Measurements from ENCODE around the gene GLB1L2.

GLB1L2 gene

GRCh38 chr11:134414766-134415765 is 83.3 kb downstream of the GLB1L2 start:
- no peak for DNase-seq
- Mint-ChIP-seq H3K36me3 (ENCODE audit: low read depth) (no peaks in the 10 kb centered on the region), H3K27ac (no peak overlapping the region), H3K27me3 (ENCODE audit: low read depth, poor library complexity) (peaks cover 73% of the 10 kb centered on the region), H3K4me1 (peaks cover 25% of the 10 kb centered on the region), H3K4me3 (peak overlapping the region; percentile 20), H3K9me3 (no peaks in the 10 kb centered on the region)
- TF ChIP-seq CTCF (IDR thresholded peaks at IDR 0.05): no peak

GRCh38 chr11:134416726-134417125 is 84.9 kb downstream of the GLB1L2 start:
- Mint-ChIP-seq H3K36me3 (ENCODE audit: low read depth) (no peaks in the 10 kb centered on the region), H3K27me3 (ENCODE audit: low read depth, poor library complexity) (peaks cover 58% of the 10 kb centered on the region), H3K9me3 (no peaks in the 10 kb centered on the region), H3K4me3 (no peak overlapping the region), H3K27ac (no peak overlapping the region), H3K4me1 (peaks cover 18% of the 10 kb centered on the region)
- DNase-seq: no peak
- TF ChIP-seq CTCF (IDR thresholded peaks at IDR 0.05): no peak

GRCh38 chr11:134417871-134418840 is 86.4 kb downstream of the GLB1L2 start:
- DNase-seq: peak; percentile 67
- H3K27ac Mint-ChIP-seq: no peak overlapping the region
- no peaks in the 10 kb centered on the region for H3K9me3 Mint-ChIP-seq
- no peak overlapping the region for H3K4me3 Mint-ChIP-seq
- TF ChIP-seq CTCF (IDR thresholded peaks at IDR 0.05): no peak
- H3K4me1 Mint-ChIP-seq: peaks cover 18% of the 10 kb centered on the region
- H3K36me3 Mint-ChIP-seq (ENCODE audit: low read depth): no peaks in the 10 kb centered on the region
- H3K27me3 Mint-ChIP-seq (ENCODE audit: low read depth, poor library complexity): peaks cover 63% of the 10 kb centered on the region

GRCh38 chr11:134423106-134423505 is 91.3 kb downstream of the GLB1L2 start:
- Mint-ChIP-seq H3K27ac (no peak overlapping the region), H3K4me3 (no peak overlapping the region), H3K4me1 (peaks cover 13% of the 10 kb centered on the region), H3K9me3 (no peaks in the 10 kb centered on the region), H3K36me3 (ENCODE audit: low read depth) (no peaks in the 10 kb centered on the region), H3K27me3 (ENCODE audit: low read depth, poor library complexity) (peaks cover 18% of the 10 kb centered on the region)
- no peak for TF ChIP-seq CTCF (IDR thresholded peaks at IDR 0.05)
- no peak for DNase-seq

GRCh38 chr11:134425413-134425812 is 93.6 kb downstream of the GLB1L2 start:
- Mint-ChIP-seq H3K36me3 (ENCODE audit: low read depth) (no peaks in the 10 kb centered on the region), H3K4me1 (peaks cover 13% of the 10 kb centered on the region), H3K27ac (no peak overlapping the region), H3K4me3 (no peak overlapping the region), H3K27me3 (ENCODE audit: low read depth, poor library complexity) (peaks cover 13% of the 10 kb centered on the region), H3K9me3 (no peaks in the 10 kb centered on the region)
- no peak for TF ChIP-seq CTCF (IDR thresholded peaks at IDR 0.05)
- no peak for DNase-seq

Data from nephron progenitor cell (in vitro differentiated cells).